RWPE2 (cell line): ENCODE data around the gene KCNC1.
A peak's percentile ranks its signal among the peaks of the same experiment; 100 is the strongest.

ENCODE experiments used
- ATAC-seq: fragments of 200-7000 bp; cut with Tn5 transposase; 3 replicates; pipeline ENCODE4 v1.9.1; 2021; ENCODE audit warnings: low read depth
- DNase-seq: peaks from one replicate; pipeline ENCODE4 v3.0.0-alpha.2; 2020; ENCODE audit warnings: low spot score
- H3K27ac ChIP-seq: fragments of 450-650 bp; 2 replicates; pipeline ENCODE4 v1.5.1; 2017; ENCODE audit warnings: mild to moderate bottlenecking; ENCODE audit not compliant: poor library complexity, severe bottlenecking
- H3K27me3 ChIP-seq: fragments of 250-450 bp; sonication (Bioruptor Pico); 2 replicates; pipeline ENCODE4 v1.5.1; 2021; ENCODE audit warnings: mild to moderate bottlenecking, moderate library complexity; ENCODE audit not compliant: insufficient read depth, poor library complexity, severe bottlenecking
- H3K36me3 ChIP-seq: fragments of 250-450 bp; sonication (Bioruptor Pico); 2 replicates; pipeline ENCODE4 v1.5.1; 2020; ENCODE audit warnings: low read depth, mild to moderate bottlenecking, moderate library complexity
- H3K4me1 ChIP-seq: fragments of 250-450 bp; sonication (Bioruptor Pico); 2 replicates; pipeline ENCODE4 v1.5.1; 2021; ENCODE audit warnings: mild to moderate bottlenecking, moderate library complexity; ENCODE audit not compliant: insufficient read depth, poor library complexity, severe bottlenecking
- H3K4me3 ChIP-seq: fragments of 250-450 bp; sonication (Bioruptor Pico); 2 replicates; pipeline ENCODE4 v1.5.1; 2021; ENCODE audit warnings: mild to moderate bottlenecking, moderate library complexity; ENCODE audit not compliant: severe bottlenecking
- H3K9me3 ChIP-seq: fragments of 250-450 bp; sonication (Bioruptor Pico); 2 replicates; pipeline ENCODE4 v1.5.1; 2021; ENCODE audit warnings: mild to moderate bottlenecking, moderate library complexity; ENCODE audit not compliant: severe bottlenecking
- CTCF ChIP-seq: fragments of 450-650 bp; IDR thresholded peaks from one replicate; pipeline ENCODE4 v1.5.1; 2017; ENCODE audit warnings: mild to moderate bottlenecking, moderate library complexity; ENCODE audit not compliant: poor library complexity, severe bottlenecking

The KCNC1 gene

GRCh38 chr11:17730608-17731462, 3.7 kb upstream of the KCNC1 start:
- ATAC-seq = peak; percentile 83
- peak; percentile 65 for DNase-seq
- H3K27me3 ChIP-seq = peaks cover 49% of the 10 kb centered on the region

GRCh38 chr11:17733261-17733660, 1.3 kb upstream of the KCNC1 start:
- no peaks in the 10 kb centered on the region for H3K36me3 ChIP-seq
- peaks cover 54% of the 10 kb centered on the region for H3K27me3 ChIP-seq
- no peak for ATAC-seq
- no peaks in the 10 kb centered on the region for H3K9me3 ChIP-seq
- H3K4me1 ChIP-seq = no peaks in the 10 kb centered on the region
- TF ChIP-seq CTCF = no peak
- H3K4me3 ChIP-seq = no peak overlapping the region
- DNase-seq = no peak
- no peak overlapping the region for H3K27ac ChIP-seq

More at GRCh38 chr11:17730608-17731462, 3.7 kb upstream of the KCNC1 start:
- Histone ChIP-seq H3K4me1 (no peaks in the 10 kb centered on the region), H3K36me3 (no peaks in the 10 kb centered on the region), H3K4me3 (no peak overlapping the region), H3K27ac (no peak overlapping the region), H3K9me3 (no peaks in the 10 kb centered on the region)
- TF ChIP-seq CTCF = peak; percentile 93

- Histone ChIP-seq H3K27ac (no peak overlapping the region), H3K4me3 (no peak overlapping the region), H3K9me3 (no peaks in the 10 kb centered on the region), H3K36me3 (no peaks in the 10 kb centered on the region), H3K4me1 (no peaks in the 10 kb centered on the region), H3K27me3 (peaks cover 51% of the 10 kb centered on the region)
- peak; percentile 69 for ATAC-seq
- TF ChIP-seq CTCF = no peak
- DNase-seq = no peak
These were observed 621 bp downstream of the KCNC1 start for GRCh38 chr11:17734986-17735817.

- Histone ChIP-seq H3K4me3 (no peak overlapping the region), H3K9me3 (no peaks in the 10 kb centered on the region), H3K27me3 (peaks cover 50% of the 10 kb centered on the region), H3K4me1 (no peaks in the 10 kb centered on the region), H3K36me3 (no peaks in the 10 kb centered on the region), H3K27ac (no peak overlapping the region)
- TF ChIP-seq CTCF = peak; percentile 23
- no peak for ATAC-seq
- DNase-seq = no peak
These were observed 1.4 kb downstream of the KCNC1 start for GRCh38 chr11:17735818-17736578.
